HUES48 (cell line): ENCODE data around the gene CD2BP2.
"Not testable (repeated sequence)": the region's sequence is repeated elsewhere in the genome, so short reads cannot be mapped to it uniquely, and the experiment has no call there.

Experiments used
- H3K27ac ChIP-seq: one replicate; pipeline ENCODE4 v1.7.0; 2013; ENCODE audit warnings: low read depth, low read length, inconsistent platforms
- H3K27me3 ChIP-seq: 2 replicates; pipeline ENCODE4 v1.6.1; 2013; ENCODE audit warnings: mild to moderate bottlenecking, low read length; ENCODE audit not compliant: control insufficient read depth, insufficient read depth
- H3K36me3 ChIP-seq: 2 replicates; pipeline ENCODE4 v1.6.1; 2013; ENCODE audit warnings: low read length; ENCODE audit not compliant: control insufficient read depth, insufficient read depth
- H3K4me1 ChIP-seq: 2 replicates; pipeline ENCODE4 v1.6.1; 2013; ENCODE audit warnings: mild to moderate bottlenecking, low read length; ENCODE audit not compliant: control insufficient read depth, insufficient read depth
- H3K4me3 ChIP-seq: 2 replicates; pipeline ENCODE4 v1.5.1; 2013; ENCODE audit warnings: mild to moderate bottlenecking, low read depth, low read length
- H3K9ac ChIP-seq: 2 replicates; pipeline ENCODE4 v1.6.1; 2013; ENCODE audit warnings: mild to moderate bottlenecking, low read depth, low read length, moderate library complexity
- H3K9me3 ChIP-seq: 2 replicates; pipeline ENCODE4 v1.6.1; 2013; ENCODE audit warnings: low read length; ENCODE audit not compliant: control insufficient read depth, insufficient read depth

Gene CD2BP2

GRCh38 chr16:30350134-30350871 lies 4.8 kb downstream of the CD2BP2 start:
- H3K9ac ChIP-seq = no peak overlapping the region
- peaks cover 44% of the 10 kb centered on the region for H3K36me3 ChIP-seq
- H3K4me1 ChIP-seq = no peaks in the 10 kb centered on the region
- H3K27me3 ChIP-seq = no peaks in the 10 kb centered on the region
- no peak overlapping the region for H3K4me3 ChIP-seq
- no peaks in the 10 kb centered on the region for H3K9me3 ChIP-seq
- no peak overlapping the region for H3K27ac ChIP-seq

DNA sequence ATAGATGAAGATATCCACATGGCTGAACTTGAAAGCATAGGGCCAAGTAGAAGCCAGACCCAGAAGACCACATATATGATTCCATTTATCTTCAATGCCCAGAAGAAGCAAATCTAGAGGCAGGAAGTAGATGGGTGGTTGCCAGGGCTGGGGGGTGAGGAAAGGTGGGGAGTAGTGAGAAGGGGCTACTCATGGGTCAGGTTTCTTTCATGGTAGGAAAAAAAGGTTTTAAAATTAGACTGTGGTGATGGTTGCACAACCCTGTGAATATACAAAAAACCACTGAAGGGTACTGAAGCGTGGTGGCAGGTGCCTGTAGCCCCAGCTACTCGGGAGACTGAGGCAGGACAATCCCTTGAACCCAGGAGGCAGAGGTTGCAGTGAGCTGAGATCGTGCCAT lies 5.4 kb downstream of the CD2BP2 start:
- H3K9ac ChIP-seq = no peak overlapping the region
- no peak overlapping the region for H3K4me3 ChIP-seq
- H3K27ac ChIP-seq = no peak overlapping the region
- H3K9me3 ChIP-seq = no peaks in the 10 kb centered on the region
- no peaks in the 10 kb centered on the region for H3K27me3 ChIP-seq
- H3K36me3 ChIP-seq = peaks cover 44% of the 10 kb centered on the region
- no peaks in the 10 kb centered on the region for H3K4me1 ChIP-seq

- H3K4me1 ChIP-seq = no peaks in the 10 kb centered on the region
- no peak overlapping the region for H3K9ac ChIP-seq
- H3K4me3 ChIP-seq = no peak overlapping the region
Measured at GRCh38 chr16:30348929-30349328, 6.2 kb downstream of the CD2BP2 start.

DNA sequence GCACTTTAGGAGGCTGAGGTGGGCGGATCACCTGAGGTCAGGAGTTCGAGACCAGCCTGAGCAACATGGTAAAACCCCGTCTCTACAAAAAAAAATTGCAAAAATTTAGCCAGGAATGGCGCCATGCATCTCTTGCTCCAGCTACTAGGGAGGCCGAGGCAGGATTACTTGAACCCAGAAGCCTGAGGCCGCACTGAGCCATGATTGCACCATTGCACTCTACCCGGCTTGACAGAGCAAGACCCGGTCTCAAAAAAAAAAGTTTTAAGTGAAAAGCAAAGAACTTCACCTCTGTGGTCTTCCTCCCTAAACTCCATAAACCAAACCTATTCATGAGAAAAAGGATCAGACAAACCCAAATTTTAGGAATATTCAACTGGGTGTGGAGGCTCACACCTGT lies 7.0 kb downstream of the CD2BP2 start:
- no peaks in the 10 kb centered on the region for H3K27me3 ChIP-seq

More at GRCh38 chr16:30348929-30349328, 6.2 kb downstream of the CD2BP2 start:
- H3K36me3 ChIP-seq = peaks cover 44% of the 10 kb centered on the region
- H3K9me3 ChIP-seq = no peaks in the 10 kb centered on the region
- H3K27me3 ChIP-seq = no peaks in the 10 kb centered on the region
- H3K27ac ChIP-seq = no peak overlapping the region

DNA sequence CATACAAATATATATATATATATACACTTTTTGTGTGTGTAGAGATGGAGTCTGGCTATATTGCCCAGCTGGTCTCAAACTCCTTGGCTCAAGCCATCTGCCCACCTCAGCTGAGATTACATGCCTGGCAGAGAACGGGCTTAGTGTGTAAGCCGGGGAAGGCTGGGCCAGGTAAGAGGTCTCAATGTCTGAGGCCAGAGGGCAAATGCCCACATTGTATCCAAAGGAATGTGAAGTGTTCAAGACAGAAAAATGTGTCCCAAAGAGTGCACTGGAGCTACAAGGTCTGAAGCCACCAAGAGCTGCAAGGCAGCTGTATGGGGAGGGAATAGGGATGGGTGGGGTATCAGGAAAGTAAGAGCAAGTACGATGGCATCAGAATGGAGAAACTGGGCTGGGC lies 8.8 kb downstream of the CD2BP2 start:
- Histone ChIP-seq H3K9ac (no peak overlapping the region), H3K9me3 (no peaks in the 10 kb centered on the region), H3K4me3 (no peak overlapping the region), H3K27me3 (no peaks in the 10 kb centered on the region), H3K4me1 (no peaks in the 10 kb centered on the region), H3K36me3 (peaks cover 17% of the 10 kb centered on the region), H3K27ac (no peak overlapping the region)

More for the DNA sequence above, 7.0 kb downstream of the CD2BP2 start:
- no peaks in the 10 kb centered on the region for H3K4me1 ChIP-seq
- H3K27ac ChIP-seq = no peak overlapping the region
- H3K9me3 ChIP-seq = no peaks in the 10 kb centered on the region
- H3K4me3 ChIP-seq = no peak overlapping the region
- no peak overlapping the region for H3K9ac ChIP-seq
- peaks cover 35% of the 10 kb centered on the region for H3K36me3 ChIP-seq

DNA sequence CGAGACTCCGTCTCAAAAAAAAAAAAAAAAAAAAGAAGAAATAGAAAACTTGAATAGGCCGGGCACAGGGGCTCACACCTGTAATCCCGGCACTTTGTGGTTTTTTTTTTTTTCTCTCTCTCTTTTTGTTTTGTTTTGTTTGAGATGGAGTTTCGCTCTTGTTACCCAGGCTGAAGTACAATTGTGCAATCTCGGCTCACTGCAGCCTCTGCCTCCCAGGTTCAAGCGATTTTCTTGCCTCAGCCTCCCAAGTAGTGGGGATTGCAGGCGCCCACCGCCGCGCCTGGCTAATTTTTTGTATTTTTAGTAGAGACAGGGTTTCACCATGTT lies 11.7 kb downstream of the CD2BP2 start:
- H3K4me3 ChIP-seq, H3K9me3 ChIP-seq, H3K4me1 ChIP-seq, H3K27me3 ChIP-seq, H3K9ac ChIP-seq, H3K36me3 ChIP-seq, H3K27ac ChIP-seq: not testable (repeated sequence)

DNA sequence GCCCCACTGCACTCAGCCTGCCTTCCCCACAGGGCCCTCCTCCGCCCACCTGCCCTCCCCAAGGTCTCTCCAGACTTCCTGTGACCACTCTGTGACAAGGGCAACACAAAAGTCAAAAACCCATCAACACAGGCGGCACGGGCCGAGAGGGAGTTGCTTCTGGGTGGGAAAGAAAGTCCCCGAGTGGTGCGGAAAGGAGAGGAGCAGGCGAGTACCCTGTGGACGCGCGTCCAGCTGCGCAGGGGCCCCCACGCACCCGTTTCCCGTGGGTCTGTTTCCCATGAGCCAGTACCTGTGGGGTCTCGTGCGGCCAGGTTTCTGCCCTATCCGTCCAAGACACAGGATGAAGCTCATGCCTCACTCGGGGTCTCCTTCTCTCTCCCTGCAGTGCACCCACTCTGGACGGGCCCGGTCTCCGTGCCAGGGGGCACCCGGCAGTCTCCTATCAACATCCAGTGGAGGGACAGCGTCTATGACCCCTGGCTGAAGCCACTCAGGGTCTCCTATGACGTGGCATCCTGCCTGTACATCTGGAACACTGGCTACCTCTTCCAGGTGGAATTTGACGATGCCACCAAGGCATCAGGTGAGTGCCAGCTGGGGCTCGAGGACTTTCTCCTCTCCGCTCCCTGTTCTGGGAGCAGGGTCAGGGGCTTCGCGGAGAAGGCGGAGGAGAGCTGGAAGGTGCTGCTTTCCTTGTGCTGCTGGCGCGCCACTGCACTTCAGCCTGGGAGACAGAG lies 12.2 kb downstream of the CD2BP2 start:
- H3K9ac ChIP-seq = no peak overlapping the region
- no peaks in the 10 kb centered on the region for H3K4me1 ChIP-seq
- H3K4me3 ChIP-seq = no peak overlapping the region
- H3K27me3 ChIP-seq = no peaks in the 10 kb centered on the region
- H3K9me3 ChIP-seq = no peaks in the 10 kb centered on the region
- H3K36me3 ChIP-seq = no peaks in the 10 kb centered on the region
- no peak overlapping the region for H3K27ac ChIP-seq

GRCh38 chr16:30341971-30342370 lies 13.1 kb downstream of the CD2BP2 start:
- not testable (repeated sequence) for H3K9ac ChIP-seq

DNA sequence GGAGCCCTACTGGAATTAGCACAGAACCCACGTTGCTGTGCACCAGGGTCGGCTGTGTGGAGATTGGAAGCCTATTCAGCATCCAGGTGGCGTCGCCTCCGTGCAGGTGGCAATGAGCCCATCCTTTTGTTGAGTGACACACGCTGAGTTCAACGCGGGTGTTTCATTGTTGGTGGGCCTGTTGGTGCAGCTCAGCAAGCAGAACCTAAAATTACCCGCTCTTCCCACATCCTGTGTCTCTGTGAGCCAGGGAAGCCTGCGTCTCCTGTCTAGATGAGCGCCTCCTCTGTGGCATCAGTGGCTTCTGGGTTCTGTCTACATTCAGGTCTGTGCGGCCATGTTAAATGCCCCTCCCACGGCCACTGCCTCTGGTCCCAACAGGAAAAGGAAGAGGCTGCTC lies 14.5 kb downstream of the CD2BP2 start:
- H3K4me1 ChIP-seq = peaks cover 3% of the 10 kb centered on the region; the same call in 1 of the 2 replicates
- H3K27ac ChIP-seq = no peak overlapping the region
- no peaks in the 10 kb centered on the region for H3K27me3 ChIP-seq
- no peaks in the 10 kb centered on the region for H3K9me3 ChIP-seq
- H3K36me3 ChIP-seq = no peaks in the 10 kb centered on the region
- no peak overlapping the region for H3K9ac ChIP-seq
- no peak overlapping the region for H3K4me3 ChIP-seq

More at GRCh38 chr16:30341971-30342370, 13.1 kb downstream of the CD2BP2 start:
- H3K4me3 ChIP-seq, H3K27me3 ChIP-seq, H3K4me1 ChIP-seq, H3K36me3 ChIP-seq, H3K9me3 ChIP-seq, H3K27ac ChIP-seq: not testable (repeated sequence)

GRCh38 chr16:30338715-30339114 lies 16.4 kb downstream of the CD2BP2 start:
- not testable (repeated sequence) for H3K4me1 ChIP-seq, H3K36me3 ChIP-seq, H3K9me3 ChIP-seq, H3K9ac ChIP-seq, H3K27ac ChIP-seq, H3K27me3 ChIP-seq, H3K4me3 ChIP-seq

GRCh38 chr16:30337964-30338357 lies 17.1 kb downstream of the CD2BP2 start:
- not testable (repeated sequence) for H3K4me1 ChIP-seq, H3K9ac ChIP-seq, H3K27ac ChIP-seq, H3K9me3 ChIP-seq, H3K36me3 ChIP-seq, H3K27me3 ChIP-seq, H3K4me3 ChIP-seq
